Mesenchymal stem cell (in vitro differentiated cells and primary cell): Measurements from ENCODE around the gene WDR90.

Source experiments
- DNase-seq: peaks from one replicate; pipeline ENCODE4 v3.0.0-alpha.2; 2013
- H2AFZ ChIP-seq: one replicate; pipeline ENCODE4 v1.6.1; 2013; ENCODE audit warnings: low read depth, mild to moderate bottlenecking, control low read depth, inconsistent platforms, low read length, moderate library complexity
- H2AK5ac ChIP-seq: 2 replicates; pipeline ENCODE4 v1.6.1; 2013; ENCODE audit warnings: low read length, moderate library complexity, mild to moderate bottlenecking, inconsistent platforms; ENCODE audit not compliant: severe bottlenecking
- H2BK120ac ChIP-seq: one replicate; pipeline ENCODE4 v1.6.1; 2013; ENCODE audit warnings: low read depth, mild to moderate bottlenecking, inconsistent platforms, low read length, moderate library complexity
- H2BK12ac ChIP-seq, 2 experiments: one replicate each; pipeline ENCODE4 v1.6.1; 2013; ENCODE audit warnings: inconsistent platforms in 2 of 2, low read length in 2 of 2, mild to moderate bottlenecking in 2 of 2, moderate library complexity in 2 of 2, control low read depth in 1 of 2
- H2BK15ac ChIP-seq: one replicate; pipeline ENCODE4 v1.6.1; 2013; ENCODE audit warnings: mild to moderate bottlenecking, low read depth, inconsistent platforms; ENCODE audit not compliant: poor library complexity, severe bottlenecking
- H2BK5ac ChIP-seq: 2 replicates; pipeline ENCODE4 v1.6.1; 2013; ENCODE audit warnings: low read depth, mild to moderate bottlenecking, low read length, control low read depth, inconsistent platforms; ENCODE audit not compliant: poor library complexity, severe bottlenecking
- H3K14ac ChIP-seq, 2 experiments: one replicate each; pipeline ENCODE4 v1.6.1; 2013; ENCODE audit warnings: inconsistent platforms in 2 of 2, low read length in 2 of 2, control low read depth in 1 of 2, mild to moderate bottlenecking in 1 of 2, moderate library complexity in 1 of 2
- H3K18ac ChIP-seq, 2 experiments: one replicate each; pipeline ENCODE4 v1.6.1; 2013; ENCODE audit warnings: inconsistent platforms in 2 of 2, low read length in 2 of 2, control low read depth in 1 of 2, low read depth in 1 of 2, mild to moderate bottlenecking in 1 of 2
- H3K23ac ChIP-seq, 2 experiments: one replicate each; pipeline ENCODE4 v1.6.1; 2013; ENCODE audit warnings: inconsistent platforms in 2 of 2, low read length in 2 of 2, mild to moderate bottlenecking in 2 of 2, moderate library complexity in 2 of 2, control low read depth in 1 of 2
- H3K27ac ChIP-seq: 2 replicates; pipeline ENCODE4 v1.5.1; 2013; ENCODE audit warnings: mild to moderate bottlenecking, moderate library complexity, low read length, control low read depth, inconsistent platforms; ENCODE audit not compliant: poor library complexity, severe bottlenecking
- H3K27me3 ChIP-seq, 2 experiments: 2 replicates each; pipeline versions ENCODE4 v1.6.1 to v1.7.0; 2013; ENCODE audit warnings: low read length in 2 of 2, mild to moderate bottlenecking in 2 of 2, moderate library complexity in 2 of 2, control low read depth in 1 of 2, inconsistent platforms in 1 of 2; ENCODE audit not compliant: control insufficient read depth in 1 of 2, insufficient read depth in 1 of 2
- H3K36me3 ChIP-seq, 2 experiments: 2 replicates each; pipeline versions ENCODE4 v1.6.1 to v1.7.0; 2013; ENCODE audit warnings: low read length in 2 of 2, control low read depth in 1 of 2, inconsistent platforms in 1 of 2, low read depth in 1 of 2, mild to moderate bottlenecking in 1 of 2; ENCODE audit not compliant: insufficient read depth in 2 of 2, control insufficient read depth in 1 of 2
- H3K4ac ChIP-seq, 2 experiments: one replicate each; pipeline ENCODE4 v1.6.1; 2013; ENCODE audit warnings: inconsistent platforms in 2 of 2, low read length in 2 of 2, mild to moderate bottlenecking in 2 of 2, moderate library complexity in 2 of 2, control low read depth in 1 of 2, low read depth in 1 of 2
- H3K4me1 ChIP-seq: 2 replicates; pipeline ENCODE4 v1.6.1; 2013; ENCODE audit warnings: low read depth, low read length, control low read depth; ENCODE audit not compliant: control insufficient read depth, insufficient read depth
- H3K4me2 ChIP-seq: 2 replicates; pipeline ENCODE4 v1.6.1; 2013; ENCODE audit warnings: low read length, mild to moderate bottlenecking, inconsistent platforms; ENCODE audit not compliant: poor library complexity, severe bottlenecking
- H3K4me3 ChIP-seq, 2 experiments: 2 replicates each; pipeline versions ENCODE4 v1.5.1 to v1.7.0; 2013; ENCODE audit warnings: low read length in 2 of 2, mild to moderate bottlenecking in 2 of 2, control low read depth in 1 of 2, low read depth in 1 of 2; ENCODE audit not compliant: insufficient read depth in 1 of 2
- H3K79me1 ChIP-seq: replicated peaks from 2 replicates; pipeline ENCODE4 v1.6.1; 2013; ENCODE audit warnings: mild to moderate bottlenecking, control low read depth, low read length, inconsistent platforms; ENCODE audit not compliant: poor library complexity, severe bottlenecking
- H3K9ac ChIP-seq: 2 replicates; pipeline ENCODE4 v1.7.0; 2013; ENCODE audit warnings: mild to moderate bottlenecking, low read length, moderate library complexity
- H3K9me3 ChIP-seq: 2 replicates; pipeline ENCODE4 v1.7.0; 2013; ENCODE audit warnings: mild to moderate bottlenecking, low read length; ENCODE audit not compliant: control insufficient read depth
- H4K8ac ChIP-seq: one replicate; pipeline ENCODE4 v1.6.1; 2013; ENCODE audit warnings: inconsistent platforms, mild to moderate bottlenecking, low read length, moderate library complexity
- H4K91ac ChIP-seq: one replicate; pipeline ENCODE4 v1.6.1; 2013; ENCODE audit warnings: mild to moderate bottlenecking, low read length, inconsistent platforms
- WGBS: methylation state at CpG from one replicate; pipeline ENCODE4 v1.1.7; 2013; ENCODE audit warnings: mixed read lengths; 5-methylcytosine and 5-hydroxymethylcytosine counted together

The WDR90 gene

DNA sequence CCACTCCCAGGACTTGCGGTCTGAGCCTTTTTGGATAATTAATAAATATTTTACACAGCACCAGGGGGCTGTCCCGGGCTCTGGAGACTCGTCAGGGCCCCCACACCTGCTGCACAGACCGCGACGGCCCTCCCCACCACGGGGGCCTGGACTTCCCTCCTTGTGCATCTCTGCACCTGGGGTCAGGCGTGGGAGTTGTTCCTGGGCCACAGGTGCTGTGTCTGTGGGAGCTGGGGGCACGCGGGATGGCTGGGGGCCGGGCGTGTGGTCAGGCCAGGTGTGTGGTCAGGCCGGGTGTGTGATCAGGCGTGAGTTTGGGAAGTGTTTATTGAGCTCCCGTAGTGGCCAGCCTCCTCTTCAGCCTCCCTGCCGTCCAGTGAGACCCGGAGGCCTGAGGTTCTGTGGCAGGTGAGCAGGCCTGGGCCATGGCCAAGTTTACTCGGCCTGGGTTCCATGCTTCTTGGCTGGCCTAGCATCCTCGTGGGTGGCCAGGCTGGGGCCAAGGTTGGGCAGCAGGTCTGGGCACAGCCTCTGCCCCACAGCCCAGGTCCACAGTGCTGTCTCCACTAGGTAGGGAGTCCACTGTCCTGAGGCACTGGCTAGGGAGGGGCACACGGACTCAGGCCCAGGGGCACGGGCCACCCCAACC lies 29.2 kb downstream of the WDR90 start:
- no peaks in the 10 kb centered on the region for H3K27me3 ChIP-seq
- H4K91ac ChIP-seq, result no peak overlapping the region
- no peak overlapping the region for H2BK15ac ChIP-seq
- no peak overlapping the region for H3K18ac ChIP-seq
- H2AFZ ChIP-seq, result no peak overlapping the region
- WGBS, result 92% methylated on average over 21 of the region's 21 CpGs
- H3K27ac ChIP-seq, result no peak overlapping the region
- no peak overlapping the region for H3K23ac ChIP-seq
- no peak overlapping the region for H4K8ac ChIP-seq
- H2AK5ac ChIP-seq, result peak overlapping the region; percentile 1
- H3K9ac ChIP-seq, result no peak overlapping the region
- H2BK120ac ChIP-seq, result no peak overlapping the region
- H3K14ac ChIP-seq, result no peak overlapping the region
- no peak overlapping the region for H2BK5ac ChIP-seq
- H3K4me2 ChIP-seq, result no peak overlapping the region
- DNase-seq, result no peak
- no peak overlapping the region for H3K4ac ChIP-seq
- no peak overlapping the region for H2BK12ac ChIP-seq
- peaks cover 2% of the 10 kb centered on the region for H3K79me1 ChIP-seq
- H3K4me1 ChIP-seq, result peaks cover 62% of the 10 kb centered on the region
- peaks cover 24 to 53% of the 10 kb centered on the region in 2 experiments for H3K36me3 ChIP-seq
- H3K4me3 ChIP-seq, result no peak overlapping the region
- no peaks in the 10 kb centered on the region for H3K9me3 ChIP-seq

GRCh38 chr16:678858-679813 lies 30.0 kb downstream of the WDR90 start:
- H3K79me1 ChIP-seq, result peaks cover 6% of the 10 kb centered on the region
- H2BK5ac ChIP-seq, result no peak overlapping the region
- peak overlapping the region in 1 of 2 experiments; percentile 92 for H3K14ac ChIP-seq
- H2BK15ac ChIP-seq, result peak overlapping the region; percentile 15
- peak overlapping the region; percentile 1 for H2AK5ac ChIP-seq
- H2BK120ac ChIP-seq, result no peak overlapping the region
- peak overlapping the region; percentile 88 for H3K4me2 ChIP-seq
- peak overlapping the region; percentile 52 to 80 for H3K4me3 ChIP-seq
- H2BK12ac ChIP-seq, result peak overlapping the region; percentile 14 to 70
- 38% methylated on average over 46 of the region's 52 CpGs for WGBS
- H3K4ac ChIP-seq, result peak overlapping the region; percentile 10 to 92
- H3K27me3 ChIP-seq, result no peaks in the 10 kb centered on the region
- H3K36me3 ChIP-seq, result peaks cover 22 to 51% of the 10 kb centered on the region in 2 experiments
- H3K9me3 ChIP-seq, result no peaks in the 10 kb centered on the region
- no peak overlapping the region for H3K23ac ChIP-seq
- peak; percentile 67 for DNase-seq
- H4K91ac ChIP-seq, result peak overlapping the region; percentile 70
- peak overlapping the region; percentile 50 to 95 for H3K18ac ChIP-seq
- H2AFZ ChIP-seq, result peak overlapping the region; percentile 33
- H3K27ac ChIP-seq, result peak overlapping the region; percentile 83
- peaks cover 68% of the 10 kb centered on the region for H3K4me1 ChIP-seq
- H4K8ac ChIP-seq, result peak overlapping the region; percentile 86
- peak overlapping the region; percentile 55 for H3K9ac ChIP-seq

DNA sequence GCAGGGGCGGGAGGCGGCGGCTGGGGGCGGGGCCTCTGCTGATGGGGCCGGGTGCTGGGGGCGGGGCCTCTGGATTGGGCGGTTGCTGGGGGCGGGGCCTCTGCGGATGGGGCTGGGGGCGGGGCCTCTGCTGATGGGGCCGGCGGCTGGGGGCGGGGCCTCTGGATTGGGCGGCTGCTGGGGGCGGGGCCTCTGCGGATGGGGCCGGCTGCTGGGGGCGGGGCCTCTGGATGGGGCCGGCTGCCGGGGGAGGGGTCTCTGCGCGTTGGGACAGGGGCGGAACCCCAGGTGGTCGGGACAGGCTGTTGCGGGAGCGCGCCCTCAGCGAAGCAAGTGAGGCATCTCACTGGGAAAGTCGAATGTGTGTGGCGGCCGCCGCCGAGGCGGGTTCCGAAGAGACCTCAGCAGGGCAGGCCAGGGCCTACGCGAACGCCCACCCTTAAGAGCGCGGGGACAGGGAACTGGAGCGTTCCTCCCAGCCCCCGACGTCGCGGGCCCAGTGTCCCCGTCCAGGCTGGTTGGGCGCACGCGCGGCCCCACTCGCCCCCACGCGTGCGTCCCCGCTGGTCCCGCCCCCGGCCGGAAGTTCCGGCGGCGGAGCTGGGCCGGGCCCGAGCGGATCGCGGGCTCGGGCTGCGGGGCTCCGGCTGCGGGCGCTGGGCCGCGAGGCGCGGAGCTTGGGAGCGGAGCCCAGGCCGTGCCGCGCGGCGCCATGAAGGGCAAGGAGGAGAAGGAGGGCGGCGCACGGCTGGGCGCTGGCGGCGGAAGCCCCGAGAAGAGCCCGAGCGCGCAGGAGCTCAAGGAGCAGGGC lies 30.9 kb downstream of the WDR90 start, which contains the start of gene STUB1:
Gene STUB1, plus strand, starts transcription at position 597 of the 811 bp plus-strand sequence. Its CDS starts 116 bp downstream, at position 713.
- H3K27ac ChIP-seq, result peak within 1 kb of the TSS; percentile 88
- H3K4ac ChIP-seq, result peak within 1 kb of the TSS; percentile 91 to 92
- peak; percentile 90 for DNase-seq
- H3K4me3 ChIP-seq, result peak within 1 kb of the TSS; percentile 80 to 93
- no peak within 1 kb of the TSS for H2AK5ac ChIP-seq
- peak within 1 kb of the TSS; percentile 94 for H3K9ac ChIP-seq
- peak within 1 kb of the TSS; percentile 81 for H2AFZ ChIP-seq
- peak within 1 kb of the TSS; percentile 88 for H3K4me2 ChIP-seq
- peak within 1 kb of the TSS in 1 of 2 experiments; percentile 85 for H3K23ac ChIP-seq
- 3% methylated on average over 46 of the region's 91 CpGs for WGBS
- peak within 1 kb of the TSS in 1 of 2 experiments; percentile 92 for H3K14ac ChIP-seq
- peak within 1 kb of the TSS; percentile 15 for H2BK15ac ChIP-seq
- peak within 1 kb of the TSS; percentile 83 for H4K91ac ChIP-seq
- H2BK120ac ChIP-seq, result peak within 1 kb of the TSS; percentile 91
- H3K4me1 ChIP-seq, result peaks cover 71% of the 10 kb centered on the region
- peak within 1 kb of the TSS in 1 of 2 experiments; percentile 70 for H2BK12ac ChIP-seq
- peak within 1 kb of the TSS; percentile 92 for H4K8ac ChIP-seq
- H2BK5ac ChIP-seq, result peak within 1 kb of the TSS; percentile 20
- no peaks in the 10 kb centered on the region for H3K9me3 ChIP-seq
- no peaks in the 10 kb centered on the region for H3K27me3 ChIP-seq
- peaks cover 24 to 52% of the 10 kb centered on the region in 2 experiments for H3K36me3 ChIP-seq
- peak within 1 kb of the TSS; percentile 58 to 99 for H3K18ac ChIP-seq
- H3K79me1 ChIP-seq, result peaks cover 8% of the 10 kb centered on the region
